Caki2 (cell line): Measurements from ENCODE around the gene APOA4. TPM values are rescaled to one million over a fixed set of nuclear protein-coding genes. Genes with fewer than 3 reads are reported as not detected.

Experiments
- DNase-seq: peaks from one replicate; pipeline ENCODE4 v3.0.0-alpha.2; 2015; ENCODE audit warnings: low read depth
- in situ Hi-C: cut with HindIII; loops from 2 replicates; pipeline ENCODE4 v1.10.0; 2016; ENCODE audit warnings: low sequenced_read_pairs, low pct_unique_long_range_greater_than_20kb, mixed read lengths
- total RNA-seq: library from RNA; depleted of rRNA; stranded (reverse); fragments of >200 nt; shearing (Covaris generic); gene quantifications from 2 replicates; pipeline ENCODE4 v1.2.3, GENCODE V29; 2014; ENCODE audit warnings: low replicate concordance

Gene APOA4
- total RNA-seq, 1 experiment from 2014 or later: not detected

DNA sequence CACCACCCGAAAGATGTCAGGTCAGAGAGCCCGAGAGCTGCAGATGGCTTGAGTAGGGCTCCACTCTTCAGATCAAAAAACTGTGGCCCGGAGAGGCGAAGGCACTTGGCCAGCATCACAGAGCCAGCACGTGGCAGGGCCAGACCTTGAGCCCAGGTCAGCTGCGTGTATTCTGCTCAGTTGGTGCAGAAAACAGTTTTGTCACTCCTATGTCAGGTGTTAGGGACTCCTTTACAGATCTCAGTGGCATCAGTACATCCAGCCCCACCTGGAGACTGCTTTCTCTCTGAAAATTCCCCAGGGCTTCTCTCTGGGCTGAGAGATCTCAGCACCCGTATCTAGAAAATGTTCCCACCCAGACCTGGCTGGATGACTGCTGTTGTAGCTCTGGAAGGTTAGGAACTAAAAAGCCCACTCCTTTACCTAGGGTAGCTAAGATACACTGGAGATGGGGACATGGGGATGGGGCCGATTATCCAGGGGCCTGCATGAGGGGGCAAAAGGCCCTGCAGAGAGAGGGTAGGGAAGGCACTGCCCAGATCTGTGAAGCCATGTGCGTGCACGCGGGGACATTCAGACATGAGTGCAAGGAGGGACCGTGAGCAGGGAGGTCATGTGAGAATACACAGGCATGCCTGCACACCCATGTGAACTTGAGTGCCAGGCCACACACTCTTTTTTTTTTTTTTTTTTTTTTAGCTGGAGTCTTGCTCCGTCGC lies 10.9 kb upstream of the APOA4 start:
- no peak for DNase-seq
- in situ Hi-C loops: no loop called here

DNA sequence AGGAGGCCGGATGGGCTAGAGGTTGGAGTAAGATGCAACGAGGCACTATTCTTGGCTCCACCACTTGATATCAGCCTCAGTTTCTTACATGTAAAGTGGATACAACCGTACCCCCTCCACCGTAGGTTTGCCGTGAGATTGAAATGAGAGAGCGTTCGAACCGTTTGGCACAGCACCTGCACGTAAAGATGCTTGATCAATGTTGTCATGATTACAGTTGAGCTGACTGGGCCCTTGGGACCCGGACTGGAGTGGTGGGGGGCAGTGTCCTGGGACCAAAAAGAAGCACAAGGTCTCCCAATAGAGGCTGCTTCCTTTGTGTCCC lies 10.3 kb upstream of the APOA4 start:
- no peak for DNase-seq
- in situ Hi-C loops: no loop called here

DNA sequence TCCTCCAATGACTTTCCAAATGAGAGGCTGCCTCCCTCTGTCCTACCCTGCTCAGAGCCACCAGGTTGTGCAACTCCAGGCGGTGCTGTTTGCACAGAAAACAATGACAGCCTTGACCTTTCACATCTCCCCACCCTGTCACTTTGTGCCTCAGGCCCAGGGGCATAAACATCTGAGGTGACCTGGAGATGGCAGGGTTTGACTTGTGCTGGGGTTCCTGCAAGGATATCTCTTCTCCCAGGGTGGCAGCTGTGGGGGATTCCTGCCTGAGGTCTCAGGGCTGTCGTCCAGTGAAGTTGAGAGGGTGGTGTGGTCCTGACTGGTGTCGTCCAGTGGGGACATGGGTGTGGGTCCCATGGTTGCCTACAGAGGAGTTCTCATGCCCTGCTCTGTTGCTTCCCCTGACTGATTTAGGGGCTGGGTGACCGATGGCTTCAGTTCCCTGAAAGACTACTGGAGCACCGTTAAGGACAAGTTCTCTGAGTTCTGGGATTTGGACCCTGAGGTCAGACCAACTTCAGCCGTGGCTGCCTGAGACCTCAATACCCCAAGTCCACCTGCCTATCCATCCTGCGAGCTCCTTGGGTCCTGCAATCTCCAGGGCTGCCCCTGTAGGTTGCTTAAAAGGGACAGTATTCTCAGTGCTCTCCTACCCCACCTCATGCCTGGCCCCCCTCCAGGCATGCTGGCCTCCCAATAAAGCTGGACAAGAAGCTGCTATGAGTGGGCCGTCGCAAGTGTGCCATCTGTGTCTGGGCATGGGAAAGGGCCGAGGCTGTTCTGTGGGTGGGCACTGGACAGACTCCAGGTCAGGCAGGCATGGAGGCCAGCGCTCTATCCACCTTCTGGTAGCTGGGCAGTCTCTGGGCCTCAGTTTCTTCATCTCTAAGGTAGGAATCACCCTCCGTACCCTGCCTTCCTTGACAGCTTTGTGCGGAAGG lies 9.5 kb upstream of the APOA4 start:
- in situ Hi-C loops: no loop called here
- DNase-seq: no peak

DNA sequence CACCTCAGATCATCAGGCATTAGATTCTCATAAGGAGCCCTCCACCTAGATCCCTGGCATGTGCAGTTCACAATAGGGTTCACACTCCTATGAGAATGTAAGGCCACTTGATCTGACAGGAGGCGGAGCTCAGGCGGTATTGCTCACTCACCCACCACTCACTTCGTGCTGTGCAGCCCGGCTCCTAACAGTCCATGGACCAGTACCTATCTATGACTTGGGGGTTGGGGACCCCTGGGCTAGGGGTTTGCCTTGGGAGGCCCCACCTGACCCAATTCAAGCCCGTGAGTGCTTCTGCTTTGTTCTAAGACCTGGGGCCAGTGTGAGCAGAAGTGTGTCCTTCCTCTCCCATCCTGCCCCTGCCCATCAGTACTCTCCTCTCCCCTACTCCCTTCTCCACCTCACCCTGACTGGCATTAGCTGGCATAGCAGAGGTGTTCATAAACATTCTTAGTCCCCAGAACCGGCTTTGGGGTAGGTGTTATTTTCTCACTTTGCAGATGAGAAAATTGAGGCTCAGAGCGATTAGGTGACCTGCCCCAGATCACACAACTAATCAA lies 8.8 kb upstream of the APOA4 start:
- in situ Hi-C loops: no loop called here

DNA sequence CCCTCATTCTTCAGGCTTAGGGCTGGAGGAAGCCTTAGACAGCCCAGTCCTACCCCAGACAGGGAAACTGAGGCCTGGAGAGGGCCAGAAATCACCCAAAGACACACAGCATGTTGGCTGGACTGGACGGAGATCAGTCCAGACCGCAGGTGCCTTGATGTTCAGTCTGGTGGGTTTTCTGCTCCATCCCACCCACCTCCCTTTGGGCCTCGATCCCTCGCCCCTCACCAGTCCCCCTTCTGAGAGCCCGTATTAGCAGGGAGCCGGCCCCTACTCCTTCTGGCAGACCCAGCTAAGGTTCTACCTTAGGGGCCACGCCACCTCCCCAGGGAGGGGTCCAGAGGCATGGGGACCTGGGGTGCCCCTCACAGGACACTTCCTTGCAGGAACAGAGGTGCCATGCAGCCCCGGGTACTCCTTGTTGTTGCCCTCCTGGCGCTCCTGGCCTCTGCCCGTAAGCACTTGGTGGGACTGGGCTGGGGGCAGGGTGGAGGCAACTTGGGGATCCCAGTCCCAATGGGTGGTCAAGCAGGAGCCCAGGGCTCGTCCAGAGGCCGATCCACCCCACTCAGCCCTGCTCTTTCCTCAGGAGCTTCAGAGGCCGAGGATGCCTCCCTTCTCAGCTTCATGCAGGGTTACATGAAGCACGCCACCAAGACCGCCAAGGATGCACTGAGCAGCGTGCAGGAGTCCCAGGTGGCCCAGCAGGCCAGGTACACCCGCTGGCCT lies 7.2 kb upstream of the APOA4 start:
- no peak for DNase-seq
- in situ Hi-C loops: no loop called here

More for the DNA sequence above, 8.8 kb upstream of the APOA4 start:
- no peak for DNase-seq

DNA sequence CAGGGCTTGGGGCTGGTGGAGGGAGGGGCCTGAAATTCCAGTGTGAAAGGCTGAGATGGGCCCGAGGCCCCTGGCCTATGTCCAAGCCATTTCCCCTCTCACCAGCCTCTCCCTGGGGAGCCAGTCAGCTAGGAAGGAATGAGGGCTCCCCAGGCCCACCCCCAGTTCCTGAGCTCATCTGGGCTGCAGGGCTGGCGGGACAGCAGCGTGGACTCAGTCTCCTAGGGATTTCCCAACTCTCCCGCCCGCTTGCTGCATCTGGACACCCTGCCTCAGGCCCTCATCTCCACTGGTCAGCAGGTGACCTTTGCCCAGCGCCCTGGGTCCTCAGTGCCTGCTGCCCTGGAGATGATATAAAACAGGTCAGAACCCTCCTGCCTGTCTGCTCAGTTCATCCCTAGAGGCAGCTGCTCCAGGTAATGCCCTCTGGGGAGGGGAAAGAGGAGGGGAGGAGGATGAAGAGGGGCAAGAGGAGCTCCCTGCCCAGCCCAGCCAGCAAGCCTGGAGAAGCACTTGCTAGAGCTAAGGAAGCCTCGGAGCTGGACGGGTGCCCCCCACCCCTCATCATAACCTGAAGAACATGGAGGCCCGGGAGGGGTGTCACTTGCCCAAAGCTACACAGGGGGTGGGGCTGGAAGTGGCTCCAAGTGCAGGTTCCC lies 6.5 kb upstream of the APOA4 start, which contains the start of gene APOC3:
TSS of gene APOC3 (plus strand) at position 383 of the 659 bp plus-strand sequence. CDS start 676 bp downstream, outside the sequence.
- DNase-seq: no peak
- in situ Hi-C loops: no loop called here

DNA sequence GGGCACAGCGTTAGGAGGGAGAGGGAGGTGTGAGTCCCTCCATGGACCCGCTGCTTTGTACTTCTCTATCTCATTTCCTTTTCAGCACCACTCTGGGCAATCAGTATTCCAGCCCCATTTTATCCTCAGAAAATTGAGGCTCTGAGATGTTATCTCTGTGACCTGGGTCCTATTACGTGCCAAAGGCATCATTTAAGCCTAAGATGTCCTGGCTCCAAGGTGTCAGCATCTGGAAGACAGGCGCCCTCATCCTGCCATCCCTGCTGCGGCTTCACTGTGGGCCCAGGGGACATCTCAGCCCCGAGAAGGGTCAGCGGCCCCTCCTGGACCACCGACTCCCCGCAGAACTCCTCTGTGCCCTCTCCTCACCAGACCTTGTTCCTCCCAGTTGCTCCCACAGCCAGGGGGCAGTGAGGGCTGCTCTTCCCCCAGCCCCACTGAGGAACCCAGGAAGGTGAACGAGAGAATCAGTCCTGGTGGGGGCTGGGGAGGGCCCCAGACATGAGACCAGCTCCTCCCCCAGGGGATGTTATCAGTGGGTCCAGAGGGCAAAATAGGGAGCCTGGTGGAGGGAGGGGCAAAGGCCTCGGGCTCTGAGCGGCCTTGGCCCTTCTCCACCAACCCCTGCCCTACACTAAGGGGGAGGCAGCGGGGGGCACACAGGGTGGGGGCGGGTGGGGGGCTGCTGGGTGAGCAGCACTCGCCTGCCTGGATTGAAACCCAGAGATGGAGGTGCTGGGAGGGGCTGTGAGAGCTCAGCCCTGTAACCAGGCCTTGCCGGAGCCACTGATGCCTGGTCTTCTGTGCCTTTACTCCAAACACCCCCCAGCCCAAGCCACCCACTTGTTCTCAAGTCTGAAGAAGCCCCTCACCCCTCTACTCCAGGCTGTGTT lies 5.8 kb upstream of the APOA4 start:
- in situ Hi-C loops: no loop called here
- DNase-seq: no peak

DNA sequence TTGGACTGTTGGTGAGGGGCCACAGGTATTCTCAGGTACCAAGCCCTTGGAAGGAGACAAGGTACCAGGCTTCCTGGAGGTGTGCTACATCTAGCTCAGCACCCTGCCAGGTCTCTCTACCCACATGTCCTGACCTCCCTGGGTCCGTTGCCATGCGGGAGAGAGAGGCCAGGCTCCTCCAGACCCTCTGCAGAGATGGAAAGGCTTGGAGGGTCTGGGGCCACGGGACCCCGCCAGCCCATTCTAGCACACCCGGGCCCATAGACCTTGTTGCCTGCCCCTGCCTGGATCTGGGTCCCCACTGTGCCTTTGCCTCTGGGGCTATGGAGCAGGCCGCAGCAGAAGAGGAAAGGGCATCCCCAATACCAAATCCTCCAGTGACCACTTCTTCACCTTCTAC lies 4.4 kb upstream of the APOA4 start:
- no peak for DNase-seq
- in situ Hi-C loops: no loop called here

DNA sequence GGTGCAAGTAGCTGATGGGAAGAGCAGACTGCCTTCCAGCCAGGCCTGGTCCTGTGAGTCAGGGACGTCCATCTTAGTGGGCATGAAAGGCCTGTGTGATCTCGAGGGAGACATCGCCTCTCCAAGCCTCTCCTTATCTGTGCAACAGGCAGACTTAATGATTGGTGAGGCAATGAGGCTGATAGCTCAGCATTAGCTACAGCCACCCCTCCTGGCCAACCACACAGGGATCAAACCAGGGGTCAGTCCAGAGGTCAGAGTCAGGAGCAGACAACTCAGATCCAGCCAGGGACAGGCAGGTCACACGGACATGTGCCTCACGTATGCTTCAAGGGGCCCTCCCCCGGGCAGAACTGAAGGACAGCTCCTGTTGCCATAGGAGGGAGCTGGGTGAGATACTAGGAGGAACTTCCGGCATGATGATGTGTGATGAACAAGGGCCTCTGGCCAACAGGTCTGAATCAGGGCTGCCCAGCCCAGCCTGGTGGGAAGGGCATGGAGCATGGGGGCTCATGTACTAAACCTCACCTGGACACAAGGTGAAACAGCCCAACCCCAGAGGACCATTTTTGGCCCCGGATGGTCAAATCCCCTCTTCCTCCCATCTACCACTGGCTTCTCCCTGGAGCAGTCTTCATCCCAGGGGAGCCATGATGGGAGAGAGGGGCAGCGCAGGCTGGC lies 3.8 kb upstream of the APOA4 start:
- DNase-seq: no peak
- in situ Hi-C loops: no loop called here

DNA sequence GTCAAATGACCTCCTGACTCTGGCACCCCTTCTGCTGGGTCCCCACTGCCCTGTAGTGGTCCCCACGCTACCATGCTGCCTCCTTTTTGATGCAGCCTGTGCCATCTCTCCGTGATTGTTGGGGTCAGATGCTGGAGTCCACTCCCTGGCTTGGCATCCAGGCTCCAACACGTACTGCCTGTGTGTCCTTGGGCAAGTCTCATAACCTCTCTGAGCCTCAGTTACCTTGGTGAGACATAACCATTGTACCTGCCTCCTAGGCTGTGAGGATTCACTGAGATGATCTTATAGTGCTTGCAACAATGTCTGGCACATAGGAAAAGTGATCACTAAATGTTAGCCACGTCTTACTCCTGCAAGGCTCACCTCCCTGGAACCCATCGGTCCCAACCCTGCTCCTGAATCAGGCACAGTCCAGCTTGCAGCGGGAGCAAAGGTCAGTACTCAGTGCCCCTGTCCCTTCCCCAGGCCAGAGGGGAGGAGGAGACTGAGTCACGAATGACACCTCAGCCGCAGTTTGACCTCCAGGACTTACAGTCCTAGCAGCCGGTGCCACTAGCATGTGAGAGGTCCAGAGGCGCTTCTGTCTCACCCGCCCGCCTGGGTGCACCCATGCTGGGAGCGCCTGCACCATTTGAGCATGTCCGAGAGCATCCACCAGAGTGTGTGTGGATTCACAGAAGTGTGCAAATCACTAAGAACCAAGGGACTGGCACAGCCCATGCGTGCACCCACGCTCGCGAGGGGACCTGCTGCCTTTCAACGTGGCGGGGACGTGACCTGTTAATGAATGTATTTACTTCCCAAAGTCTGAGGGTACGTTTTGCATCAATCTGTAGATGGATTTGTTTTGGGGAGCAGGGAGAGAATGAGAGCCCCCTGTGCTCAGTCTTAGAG lies 3.0 kb upstream of the APOA4 start:
- in situ Hi-C loops: no loop called here

DNA sequence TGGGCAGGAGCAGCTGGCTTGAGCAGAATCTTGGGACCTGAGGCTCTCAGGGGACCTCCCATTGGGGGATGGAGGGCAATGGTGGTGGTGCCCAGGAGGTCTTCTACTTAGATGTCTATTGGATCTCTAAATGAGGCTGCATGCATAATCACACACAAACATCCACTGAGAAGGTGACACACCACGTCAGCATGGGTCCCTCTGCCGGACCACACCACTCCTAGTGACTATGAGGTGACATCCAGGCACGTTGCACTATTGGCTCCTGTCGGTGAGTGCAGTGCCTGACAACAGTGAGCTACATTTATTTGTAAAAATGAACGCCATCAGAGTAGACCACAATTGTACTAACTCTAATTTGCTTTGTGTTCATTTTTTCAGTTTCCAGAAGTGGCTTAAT lies 2.3 kb upstream of the APOA4 start:
- in situ Hi-C loops: no loop called here
- DNase-seq: no peak

More for the DNA sequence above, 3.0 kb upstream of the APOA4 start:
- DNase-seq: no peak

DNA sequence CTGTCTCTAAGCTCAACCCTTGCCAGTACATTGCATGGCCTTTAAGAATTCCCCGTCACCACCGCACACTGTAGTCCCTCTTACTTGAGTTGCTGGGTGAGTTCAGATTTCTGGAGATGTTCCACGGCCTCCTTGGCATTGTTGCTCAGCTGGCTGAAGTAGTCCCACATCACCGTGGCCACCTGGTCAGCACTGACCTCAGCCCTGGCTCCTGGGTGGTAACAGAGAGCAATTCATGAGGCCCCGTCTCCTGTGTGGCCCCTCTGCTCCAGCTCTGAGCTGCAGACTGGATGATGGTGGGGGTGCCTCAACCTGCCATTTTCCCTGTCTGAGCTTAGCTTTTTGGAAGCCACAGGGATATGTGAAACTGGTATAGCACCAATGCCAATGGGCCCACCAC lies 529 bp downstream of the APOA4 start:
- DNase-seq: no peak
- in situ Hi-C loops: no loop called here

DNA sequence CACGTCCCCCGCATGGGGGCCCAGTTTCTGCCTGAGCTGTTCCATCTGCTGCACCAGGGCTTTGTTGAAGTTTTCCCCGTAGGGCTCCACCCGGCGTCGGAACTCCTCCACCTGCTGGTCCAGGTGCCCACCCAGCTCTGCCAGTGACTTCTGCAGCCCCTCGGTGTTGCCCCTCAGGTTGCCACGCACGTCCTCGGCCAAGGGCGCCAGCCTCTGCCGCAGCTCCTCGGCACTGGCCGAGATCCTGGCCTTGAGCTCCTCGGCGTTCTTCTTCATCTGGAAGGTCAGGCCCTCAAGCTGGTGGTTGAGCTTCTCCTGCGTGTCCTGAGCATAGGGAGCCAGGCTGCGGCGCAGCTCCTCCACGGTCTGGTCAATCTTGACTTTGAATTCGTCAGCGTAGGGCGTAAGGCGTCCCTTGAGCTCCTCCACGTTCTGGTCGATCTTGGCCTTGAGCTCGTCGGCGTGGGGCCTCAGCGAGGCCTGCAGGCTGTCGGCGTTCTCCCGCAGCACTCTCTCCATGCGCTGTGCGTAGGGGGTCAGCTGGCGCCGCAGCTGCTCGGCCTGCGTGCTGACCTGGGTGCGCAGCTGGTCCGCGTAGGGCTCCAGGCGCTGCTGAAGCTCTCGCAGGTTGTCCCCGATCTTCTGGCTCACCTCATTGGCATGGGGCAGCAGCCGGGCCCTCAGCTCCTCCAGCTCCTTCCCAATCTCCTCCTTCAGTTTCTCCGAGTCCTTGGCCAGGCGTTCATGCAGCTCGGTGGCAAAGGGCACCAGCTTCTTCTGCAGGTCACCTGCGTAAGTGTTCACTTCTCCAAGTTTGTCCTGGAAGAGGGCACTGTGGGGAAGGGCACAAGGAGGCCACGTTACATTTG lies 1.8 kb downstream of the APOA4 start:
- in situ Hi-C loops: no loop called here
- DNase-seq: no peak

DNA sequence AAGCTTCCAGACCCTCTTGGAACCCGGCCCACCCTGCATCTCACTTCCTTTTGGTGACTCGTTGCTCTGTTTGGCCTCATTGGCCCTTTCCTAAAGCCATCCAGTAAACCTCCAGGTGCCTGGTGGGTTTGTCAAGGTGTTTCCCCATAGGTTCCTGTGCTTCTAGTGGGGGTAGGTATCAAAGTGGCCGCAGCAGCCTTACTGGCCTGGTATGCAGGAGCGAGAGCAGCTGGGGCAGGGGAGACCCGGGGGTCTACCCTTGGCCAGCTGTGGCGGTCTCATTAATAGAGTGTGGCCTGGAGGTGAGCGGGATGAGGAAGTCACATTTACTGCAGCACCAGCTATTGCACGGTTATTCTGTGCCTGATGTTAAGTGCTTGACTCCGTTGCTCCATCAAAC lies 4.1 kb downstream of the APOA4 start:
- in situ Hi-C loops: no loop called here

DNA sequence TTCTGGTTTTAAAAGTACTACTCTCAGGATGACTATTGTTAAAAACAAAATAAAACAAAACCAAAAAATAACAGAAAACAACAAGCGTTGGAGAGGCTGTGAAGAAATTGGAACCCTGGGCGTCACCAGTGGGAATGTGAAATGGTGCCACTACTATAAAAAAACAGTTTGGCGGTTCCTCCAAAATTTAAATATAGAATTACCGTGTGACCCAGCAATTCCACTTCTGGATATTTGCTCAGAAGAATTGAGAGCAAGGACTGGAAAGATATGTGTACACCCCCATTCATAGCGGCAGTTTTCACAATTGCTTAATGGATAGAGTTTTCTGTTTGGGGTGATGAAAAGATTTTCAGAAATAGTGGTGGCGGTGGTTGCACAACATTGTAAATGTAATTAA lies 8.6 kb downstream of the APOA4 start:
- no peak for DNase-seq
- in situ Hi-C loops: no loop called here

More for the DNA sequence above, 4.1 kb downstream of the APOA4 start:
- no peak for DNase-seq
